ENCODE measurements around the gene FMN2. TPM values are rescaled to one million over a fixed set of nuclear protein-coding genes. Genes with fewer than 3 reads are reported as not detected.

The FMN2 gene
- total RNA-seq, 2 experiments from 2014 or later, result not detected

DNA sequence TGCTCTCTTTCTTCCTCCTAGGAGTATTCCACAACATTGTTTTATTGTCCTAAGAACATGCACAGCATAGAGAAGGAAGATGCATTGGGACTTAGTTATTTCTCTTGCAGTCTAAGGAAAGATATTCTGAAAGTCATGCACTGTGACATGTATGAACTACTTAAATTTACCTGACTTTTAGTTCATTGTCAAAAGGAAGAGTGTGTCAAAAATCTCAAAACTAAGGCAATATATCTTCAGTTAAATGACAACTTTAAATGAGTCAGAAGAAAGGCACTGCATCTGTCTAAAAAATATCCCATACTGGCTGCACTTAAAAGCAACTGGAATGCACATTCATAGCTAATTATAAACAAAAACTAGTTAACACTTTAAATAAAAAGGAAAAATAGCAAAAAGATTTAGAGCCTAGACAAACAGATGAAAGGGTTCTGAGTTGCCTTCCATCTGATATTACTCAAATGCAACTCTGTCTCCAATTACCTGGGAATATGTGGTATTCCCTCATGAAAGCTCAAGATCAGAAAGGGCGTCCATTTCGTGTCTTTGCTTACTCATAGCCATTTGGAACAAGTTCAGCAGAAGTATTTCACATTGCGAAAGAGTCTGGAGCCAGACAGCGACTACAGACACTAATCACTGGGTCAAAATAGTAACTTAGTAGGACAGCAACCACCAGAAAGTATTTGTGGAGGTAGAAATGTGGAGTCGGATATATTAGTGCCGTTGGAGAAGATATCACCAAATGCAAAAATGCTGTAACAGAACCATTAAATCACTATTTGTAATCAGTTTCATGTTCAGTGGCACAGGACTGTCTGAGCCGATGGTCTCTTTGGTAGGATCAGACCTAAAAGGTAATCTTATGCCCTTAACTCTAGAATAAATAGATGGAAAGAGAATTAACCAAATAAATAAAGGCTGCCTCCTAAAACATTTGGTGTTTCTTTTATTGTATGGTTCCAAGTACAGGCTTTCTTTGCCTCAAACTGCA lies 294.6 kb downstream of the FMN2 start:
- ATAC-seq, result no peak
- Mint-ChIP-seq H3K4me1 (ENCODE audit: low read depth) (no peaks in the 10 kb centered on the region), H3K36me3 (ENCODE audit: low read depth) (no peaks in the 10 kb centered on the region), H3K27me3 (no peaks in the 10 kb centered on the region), H3K27ac (no peak overlapping the region), H3K9me3 (peaks cover 8% of the 10 kb centered on the region), H3K4me3 (no peak overlapping the region)
- CTCF ChIA-PET, result no interaction called here
- TF ChIP-seq, protein P1, sequence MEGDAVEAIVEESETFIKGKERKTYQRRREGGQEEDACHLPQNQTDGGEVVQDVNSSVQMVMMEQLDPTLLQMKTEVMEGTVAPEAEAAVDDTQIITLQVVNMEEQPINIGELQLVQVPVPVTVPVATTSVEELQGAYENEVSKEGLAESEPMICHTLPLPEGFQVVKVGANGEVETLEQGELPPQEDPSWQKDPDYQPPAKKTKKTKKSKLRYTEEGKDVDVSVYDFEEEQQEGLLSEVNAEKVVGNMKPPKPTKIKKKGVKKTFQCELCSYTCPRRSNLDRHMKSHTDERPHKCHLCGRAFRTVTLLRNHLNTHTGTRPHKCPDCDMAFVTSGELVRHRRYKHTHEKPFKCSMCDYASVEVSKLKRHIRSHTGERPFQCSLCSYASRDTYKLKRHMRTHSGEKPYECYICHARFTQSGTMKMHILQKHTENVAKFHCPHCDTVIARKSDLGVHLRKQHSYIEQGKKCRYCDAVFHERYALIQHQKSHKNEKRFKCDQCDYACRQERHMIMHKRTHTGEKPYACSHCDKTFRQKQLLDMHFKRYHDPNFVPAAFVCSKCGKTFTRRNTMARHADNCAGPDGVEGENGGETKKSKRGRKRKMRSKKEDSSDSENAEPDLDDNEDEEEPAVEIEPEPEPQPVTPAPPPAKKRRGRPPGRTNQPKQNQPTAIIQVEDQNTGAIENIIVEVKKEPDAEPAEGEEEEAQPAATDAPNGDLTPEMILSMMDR (IDR thresholded peaks at IDR 0.05), result no peak
- intact Hi-C loops (cut with micrococcal nuclease), result no loop called here
- POLR2A ChIA-PET, result no interaction called here
- DNase-seq, result no peak

DNA sequence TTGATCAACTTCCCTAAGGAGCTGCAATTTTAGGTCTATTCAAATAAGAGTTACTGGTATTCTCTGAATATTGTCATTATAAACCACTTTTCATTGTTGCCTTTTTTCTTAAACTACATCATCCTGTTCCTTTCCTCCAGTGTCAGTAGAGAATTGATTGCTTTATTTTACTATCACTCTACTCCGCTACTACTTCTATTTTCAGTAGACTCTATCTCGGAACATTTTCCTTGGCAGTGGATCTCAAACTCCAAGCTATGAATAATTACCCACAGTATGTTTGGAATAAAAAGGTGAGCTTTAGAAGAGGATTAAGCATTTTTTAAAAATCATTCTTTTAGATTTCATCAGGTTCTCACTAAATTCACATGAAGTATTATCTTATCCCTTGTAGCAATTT lies 295.4 kb downstream of the FMN2 start:
- no peak for ATAC-seq
- no peak overlapping the region for H3K27ac Mint-ChIP-seq
- no peak for DNase-seq
- peaks cover 5% of the 10 kb centered on the region for H3K9me3 Mint-ChIP-seq
- TF ChIP-seq, protein P1 (IDR thresholded peaks at IDR 0.05), result no peak
- POLR2A ChIA-PET, result no interaction called here
- intact Hi-C loops (cut with micrococcal nuclease), result no loop called here
- CTCF ChIA-PET, result no interaction called here
- no peaks in the 10 kb centered on the region for H3K27me3 Mint-ChIP-seq
- no peak overlapping the region for H3K4me3 Mint-ChIP-seq
- H3K4me1 Mint-ChIP-seq (ENCODE audit: low read depth), result no peaks in the 10 kb centered on the region
- no peaks in the 10 kb centered on the region for H3K36me3 Mint-ChIP-seq (ENCODE audit: low read depth)

DNA sequence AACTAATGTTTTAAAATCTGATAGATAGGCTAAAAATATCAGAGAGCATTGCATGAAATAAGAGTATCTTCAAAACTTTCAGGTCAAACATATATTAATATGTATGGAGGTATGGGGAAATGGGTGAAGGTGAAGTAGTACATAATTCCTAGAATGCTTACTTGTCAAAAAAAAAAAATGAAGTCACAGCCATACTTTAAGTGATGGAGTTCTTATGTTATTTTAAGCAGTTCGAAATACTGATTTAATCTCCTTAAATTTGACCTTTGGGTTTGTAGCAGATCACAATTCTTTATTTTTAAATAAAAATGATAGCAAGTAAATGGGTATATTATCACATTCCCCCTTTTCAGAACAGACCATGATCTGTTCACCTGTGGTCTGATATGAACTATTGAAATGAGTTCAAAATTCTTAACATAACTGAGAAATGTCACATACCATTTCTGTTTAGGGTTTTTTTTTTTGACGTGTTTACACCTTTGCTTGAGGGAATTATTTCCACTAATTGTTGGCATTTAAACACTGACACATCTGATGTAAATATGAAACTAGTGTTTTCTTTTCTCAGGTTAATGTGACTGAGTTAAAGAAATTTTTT lies 300.1 kb downstream of the FMN2 start:
- ATAC-seq (no peak), DNase-seq (no peak)
- POLR2A ChIA-PET, result no interaction called here
- Mint-ChIP-seq H3K4me3 (no peak overlapping the region), H3K4me1 (ENCODE audit: low read depth) (no peaks in the 10 kb centered on the region), H3K27ac (no peak overlapping the region), H3K36me3 (ENCODE audit: low read depth) (no peaks in the 10 kb centered on the region), H3K9me3 (peaks cover 2% of the 10 kb centered on the region), H3K27me3 (no peaks in the 10 kb centered on the region)
- CTCF ChIA-PET, result no interaction called here
- intact Hi-C loops (cut with micrococcal nuclease), result no loop called here
- TF ChIP-seq, protein P1 (IDR thresholded peaks at IDR 0.05), result no peak

DNA sequence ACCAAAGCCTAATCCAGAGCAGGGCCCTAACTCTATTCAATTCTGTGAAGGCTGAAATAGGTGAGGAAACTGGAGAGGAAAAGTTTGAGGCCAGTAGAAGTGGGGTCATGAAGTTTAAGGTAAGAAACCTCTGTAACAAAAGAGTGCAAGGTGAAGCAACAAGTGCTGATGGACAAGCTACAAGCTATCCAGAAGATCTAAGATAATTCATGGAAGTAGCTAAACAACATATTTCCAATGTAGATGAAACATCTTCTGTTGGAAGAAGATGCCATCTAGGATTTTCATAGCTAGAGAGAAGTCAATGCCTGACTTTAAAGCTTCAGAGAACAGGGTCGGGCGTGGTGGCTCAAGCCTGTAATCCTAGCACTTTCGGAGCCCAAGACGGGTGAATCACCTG lies 302.7 kb downstream of the FMN2 start:
- DNase-seq, result no peak
- TF ChIP-seq, protein P1 (IDR thresholded peaks at IDR 0.05), result no peak
- Mint-ChIP-seq H3K4me3 (no peak overlapping the region), H3K4me1 (ENCODE audit: low read depth) (no peaks in the 10 kb centered on the region), H3K27ac (no peak overlapping the region), H3K9me3 (peaks cover 2% of the 10 kb centered on the region), H3K27me3 (no peaks in the 10 kb centered on the region), H3K36me3 (ENCODE audit: low read depth) (no peaks in the 10 kb centered on the region)
- ChIA-PET POLR2A (no interaction called here), CTCF (no interaction called here)
- ATAC-seq, result no peak
- intact Hi-C loops (cut with micrococcal nuclease), result no loop called here

DNA sequence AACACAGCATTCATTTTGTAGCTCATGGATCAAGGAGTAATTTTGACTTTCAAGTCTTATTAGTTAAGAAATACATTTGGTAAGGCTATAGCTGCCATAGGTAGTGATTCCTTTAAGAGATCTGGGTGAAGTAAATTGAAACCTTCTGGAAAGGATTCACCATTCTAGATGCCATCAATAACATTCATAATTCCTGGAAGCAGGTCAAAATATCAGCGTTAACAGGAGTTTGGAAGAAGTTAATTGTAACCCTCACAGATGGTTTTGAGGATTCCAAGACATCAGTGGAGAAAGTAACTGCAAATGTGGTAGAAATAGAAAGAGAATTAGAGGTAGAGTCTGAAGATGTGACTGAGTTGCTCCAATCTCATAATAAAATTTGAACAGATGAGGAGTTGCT lies 303.7 kb downstream of the FMN2 start:
- no peak overlapping the region for H3K27ac Mint-ChIP-seq
- H3K4me1 Mint-ChIP-seq (ENCODE audit: low read depth), result no peaks in the 10 kb centered on the region
- TF ChIP-seq, protein P1 (IDR thresholded peaks at IDR 0.05), result no peak
- ChIA-PET CTCF (no interaction called here), POLR2A (no interaction called here)
- intact Hi-C loops (cut with micrococcal nuclease), result no loop called here
- no peak for DNase-seq
- H3K9me3 Mint-ChIP-seq, result peaks cover 2% of the 10 kb centered on the region
- no peaks in the 10 kb centered on the region for H3K36me3 Mint-ChIP-seq (ENCODE audit: low read depth)
- ATAC-seq, result no peak
- no peak overlapping the region for H3K4me3 Mint-ChIP-seq
- no peaks in the 10 kb centered on the region for H3K27me3 Mint-ChIP-seq
